Right ventricle myocardium inferior (tissue), 1 donor: ENCODE measurements around the gene KRT24. TPM values are rescaled to one million over a fixed set of nuclear protein-coding genes. Genes with fewer than 3 reads are reported as not detected.
A peak's percentile ranks its signal among the peaks of the same experiment; 100 is the strongest.
"Not testable (repeated sequence)": the region's sequence is repeated elsewhere in the genome, so short reads cannot be mapped to it uniquely, and the experiment has no call there.

Source experiments
- ATAC-seq: fragments of 200-7000 bp; cut with Tn5 transposase; one replicate; pipeline ENCODE4 v1.9.1; 2020; ENCODE audit warnings: mild to moderate bottlenecking, moderate library complexity
- DNase-seq: peaks from one replicate; pipeline ENCODE4 v3.0.0; 2021; ENCODE audit errors: missing footprints
- intact Hi-C: fragments of 100-400 bp; cut with DNase I; formaldehyde crosslinking; loops from one replicate; pipeline ENCODE4 v1.11.0; 2022
- long read RNA-seq: library from polyadenylated mRNA; unstranded; transcript quantifications from one replicate; pipeline ENCODE4 v2.0.0, GENCODE V29; 2021
- total RNA-seq: library from RNA; stranded (reverse); fragmentation: NEBNext Ultra II Directional; extraction: Animal tissue kit (Norgen Biotek cat#: 25700); gene quantifications from one replicate; pipeline ENCODE4 v1.2.1, GENCODE V29; 2021
- donor health status: DM: no; HTN: yes; CAD: no; lungs with severe emphysema.

KRT24 gene
- total RNA-seq: not detected
- long read RNA-seq: 0 reads

- no peak for ATAC-seq
- no peak for DNase-seq
- intact Hi-C loops: no loop called here
Observed at GRCh38 chr17:40703652-40704051, at the start of gene KRT24. KRT24 (minus strand) TSS chr17:40703752; CDS start chr17:40703693, 59 bp downstream.

- intact Hi-C loops: no loop called here
- no peak for DNase-seq
- ATAC-seq: no peak
Observed at GRCh38 chr17:40751065-40751464, 47.5 kb upstream of the KRT24 start.

- intact Hi-C loops: no loop called here
- ATAC-seq: no peak
- DNase-seq: no peak
Observed at GRCh38 chr17:40750391-40750790, 46.8 kb upstream of the KRT24 start.

GRCh38 chr17:40748666-40749065 is 45.1 kb upstream of the KRT24 start:
- DNase-seq, intact Hi-C loops, ATAC-seq: not testable (repeated sequence)

GRCh38 chr17:40738553-40738952 is 35.0 kb upstream of the KRT24 start:
- intact Hi-C loops: no loop called here
- no peak for DNase-seq
- no peak for ATAC-seq

GRCh38 chr17:40735016-40735415 is 31.5 kb upstream of the KRT24 start:
- ATAC-seq: no peak
- no peak for DNase-seq
- intact Hi-C loops: no loop called here

GRCh38 chr17:40734018-40734417 is 30.5 kb upstream of the KRT24 start:
- ATAC-seq (no peak), DNase-seq (no peak)
- intact Hi-C loops: no loop called here

GRCh38 chr17:40730970-40731369 is 27.4 kb upstream of the KRT24 start:
- DNase-seq (no peak), ATAC-seq (no peak)
- intact Hi-C loops: no loop called here

- no peak for DNase-seq
- intact Hi-C loops: no loop called here
Observed at GRCh38 chr17:40727447-40728231, 24.1 kb upstream of the KRT24 start.

GRCh38 chr17:40726919-40727318 is 23.4 kb upstream of the KRT24 start:
- ATAC-seq: no peak
- intact Hi-C loops: no loop called here
- no peak for DNase-seq

More at GRCh38 chr17:40727447-40728231, 24.1 kb upstream of the KRT24 start:
- no peak for ATAC-seq

GRCh38 chr17:40724656-40725055 is 21.1 kb upstream of the KRT24 start:
- ATAC-seq: no peak
- DNase-seq: no peak
- intact Hi-C loops: no loop called here

GRCh38 chr17:40722241-40722640 is 18.7 kb upstream of the KRT24 start:
- intact Hi-C loops: no loop called here
- DNase-seq (no peak), ATAC-seq (no peak)

GRCh38 chr17:40720899-40721298 is 17.3 kb upstream of the KRT24 start:
- ATAC-seq (no peak), DNase-seq (no peak)
- intact Hi-C loops: no loop called here

- no peak for ATAC-seq
- DNase-seq: no peak
- intact Hi-C loops: no loop called here
Observed at GRCh38 chr17:40718930-40719329, 15.4 kb upstream of the KRT24 start.

GRCh38 chr17:40717776-40718175 is 14.2 kb upstream of the KRT24 start:
- intact Hi-C loops: no loop called here
- ATAC-seq (no peak), DNase-seq (no peak)

- no peak for ATAC-seq
Observed at GRCh38 chr17:40714473-40714872, 10.9 kb upstream of the KRT24 start.

GRCh38 chr17:40707745-40708144 is 4.2 kb upstream of the KRT24 start:
- DNase-seq (no peak), ATAC-seq (peak; percentile 64)
- intact Hi-C loops: no loop called here

More at GRCh38 chr17:40714473-40714872, 10.9 kb upstream of the KRT24 start:
- intact Hi-C loops: no loop called here
- no peak for DNase-seq

- ATAC-seq (no peak), DNase-seq (no peak)
- intact Hi-C loops: no loop called here
Observed at GRCh38 chr17:40705584-40705983, 2.0 kb upstream of the KRT24 start.

GRCh38 chr17:40702271-40702670 is 1.3 kb downstream of the KRT24 start:
- DNase-seq: no peak
- ATAC-seq: no peak
- intact Hi-C loops: no loop called here

GRCh38 chr17:40699853-40700252 is 3.7 kb downstream of the KRT24 start:
- no peak for DNase-seq
- peak; percentile 85 for ATAC-seq
- intact Hi-C loops: no loop called here

- intact Hi-C loops: no loop called here
- DNase-seq: no peak
- peak; percentile 73 for ATAC-seq
Observed at GRCh38 chr17:40699371-40699770, 4.2 kb downstream of the KRT24 start.
